Measurements from ENCODE around the gene CORO1A.
"Not testable (repeated sequence)": the region's sequence is repeated elsewhere in the genome, so short reads cannot be mapped to it uniquely, and the experiment has no call there.

DNA sequence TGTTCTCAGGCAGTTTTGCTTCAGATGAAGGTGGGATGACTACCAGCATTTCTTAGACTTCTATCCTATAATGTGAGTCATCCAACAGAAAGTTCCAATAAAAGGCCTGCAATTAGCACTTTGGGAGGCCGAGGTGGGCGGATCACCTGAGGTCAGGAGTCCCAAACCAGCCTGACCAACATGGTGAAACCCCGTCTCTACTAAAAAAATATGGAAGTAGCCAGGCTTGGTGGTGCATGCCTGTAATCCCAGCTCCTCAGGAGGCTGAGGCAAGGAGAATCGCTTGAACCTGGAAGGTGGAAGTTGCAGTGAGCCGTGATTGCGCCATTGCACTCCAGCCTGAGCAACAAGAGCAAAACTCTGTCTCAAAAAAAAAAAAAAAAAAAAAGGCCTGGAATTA is 6.5 kb upstream of the CORO1A start:
- TF ChIP-seq, protein P1, sequence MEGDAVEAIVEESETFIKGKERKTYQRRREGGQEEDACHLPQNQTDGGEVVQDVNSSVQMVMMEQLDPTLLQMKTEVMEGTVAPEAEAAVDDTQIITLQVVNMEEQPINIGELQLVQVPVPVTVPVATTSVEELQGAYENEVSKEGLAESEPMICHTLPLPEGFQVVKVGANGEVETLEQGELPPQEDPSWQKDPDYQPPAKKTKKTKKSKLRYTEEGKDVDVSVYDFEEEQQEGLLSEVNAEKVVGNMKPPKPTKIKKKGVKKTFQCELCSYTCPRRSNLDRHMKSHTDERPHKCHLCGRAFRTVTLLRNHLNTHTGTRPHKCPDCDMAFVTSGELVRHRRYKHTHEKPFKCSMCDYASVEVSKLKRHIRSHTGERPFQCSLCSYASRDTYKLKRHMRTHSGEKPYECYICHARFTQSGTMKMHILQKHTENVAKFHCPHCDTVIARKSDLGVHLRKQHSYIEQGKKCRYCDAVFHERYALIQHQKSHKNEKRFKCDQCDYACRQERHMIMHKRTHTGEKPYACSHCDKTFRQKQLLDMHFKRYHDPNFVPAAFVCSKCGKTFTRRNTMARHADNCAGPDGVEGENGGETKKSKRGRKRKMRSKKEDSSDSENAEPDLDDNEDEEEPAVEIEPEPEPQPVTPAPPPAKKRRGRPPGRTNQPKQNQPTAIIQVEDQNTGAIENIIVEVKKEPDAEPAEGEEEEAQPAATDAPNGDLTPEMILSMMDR (IDR thresholded peaks at IDR 0.05) = not testable (repeated sequence)
- TF ChIP-seq POLR2A (IDR thresholded peaks at IDR 0.05) = not testable (repeated sequence)
